ENCODE data around the gene TCEANC. TPM values are rescaled to one million over a fixed set of nuclear protein-coding genes. Genes with fewer than 3 reads are reported as not detected.

Gene TCEANC
- total RNA-seq, 1 experiment from 2014 or later, result 0.92 TPM

- Histone ChIP-seq H3K27me3 (ENCODE audit: control insufficient read depth, insufficient read depth, low read length) (no peaks in the 10 kb centered on the region), H3K4me3 (ENCODE audit: low read depth in 2 of 2, low read length in 2 of 2) (no peak overlapping the region), H3K27ac (ENCODE audit: low read length) (no peak overlapping the region), H3K4me1 (ENCODE audit: control insufficient read depth, insufficient read depth, low read length) (no peaks in the 10 kb centered on the region), H3K36me3 (ENCODE audit: control insufficient read depth, insufficient read depth, low read length) (no peaks in the 10 kb centered on the region), H3K9me3 (ENCODE audit: control insufficient read depth, insufficient read depth, low read depth, low read length) (no peaks in the 10 kb centered on the region)
- TF ChIP-seq SIN3A (IDR thresholded peaks at IDR 0.05; ENCODE audit: borderline replicate concordance, insufficient read depth, low read depth, low read length) (no peak), POLR2AphosphoS5 (IDR thresholded peaks at IDR 0.05; ENCODE audit: low read depth, low read length) (no peak), TCF7L2 (IDR thresholded peaks at IDR 0.05; ENCODE audit: low read depth, low read length) (no peak), REST (IDR thresholded peaks at IDR 0.05; ENCODE audit: insufficient read depth in 1 of 2, low read depth in 2 of 2, low read length in 1 of 2) (no peak), CTCF (IDR thresholded peaks at IDR 0.05) (no peak)
- no TSS peak for BruUV-seq (replicated peaks)
- intact Hi-C loops (cut with micrococcal nuclease; ENCODE audit: unreplicated experiment) (no loop called here), in situ Hi-C loops (cut with HindIII; ENCODE audit: low pct_unique_long_range_greater_than_20kb, low sequenced_read_pairs) (no loop called here)
- ATAC-seq (no peak), DNase-seq (ENCODE audit: low read depth, low spot score) (no peak)
- ChIA-PET CTCF (no interaction called here), POLR2A (no interaction called here)
Observed at GRCh38 chrX:13614154-13614553, 38.8 kb upstream of the TCEANC start.

- no peak for ATAC-seq
- in situ Hi-C loops (cut with HindIII; ENCODE audit: low pct_unique_long_range_greater_than_20kb, low sequenced_read_pairs), result no loop called here
- DNase-seq (ENCODE audit: low read depth, low spot score), result no peak
- no peaks in the 10 kb centered on the region for H3K9me3 ChIP-seq (ENCODE audit: control insufficient read depth, insufficient read depth, low read depth, low read length)
- H3K36me3 ChIP-seq (ENCODE audit: control insufficient read depth, insufficient read depth, low read length), result no peaks in the 10 kb centered on the region
- no peak overlapping the region for H3K4me3 ChIP-seq (ENCODE audit: low read depth in 2 of 2, low read length in 2 of 2)
- ChIA-PET CTCF (no interaction called here), POLR2A (no interaction called here)
- no peaks in the 10 kb centered on the region for H3K4me1 ChIP-seq (ENCODE audit: control insufficient read depth, insufficient read depth, low read length)
- H3K27ac ChIP-seq (ENCODE audit: low read length), result no peak overlapping the region
- BruUV-seq (replicated peaks), result no TSS peak
- no peaks in the 10 kb centered on the region for H3K27me3 ChIP-seq (ENCODE audit: control insufficient read depth, insufficient read depth, low read length)
- no peak for TF ChIP-seq POLR2AphosphoS5 (IDR thresholded peaks at IDR 0.05; ENCODE audit: low read depth, low read length)
- TF ChIP-seq CTCF (IDR thresholded peaks at IDR 0.05), result no peak
- no peak for TF ChIP-seq TCF7L2 (IDR thresholded peaks at IDR 0.05; ENCODE audit: low read depth, low read length)
- TF ChIP-seq SIN3A (IDR thresholded peaks at IDR 0.05; ENCODE audit: borderline replicate concordance, insufficient read depth, low read depth, low read length), result no peak
- no peak for TF ChIP-seq REST (IDR thresholded peaks at IDR 0.05; ENCODE audit: insufficient read depth in 1 of 2, low read depth in 2 of 2, low read length in 1 of 2)
- intact Hi-C loops (cut with micrococcal nuclease; ENCODE audit: unreplicated experiment), result no loop called here
Observed at GRCh38 chrX:13620207-13620606, 32.7 kb upstream of the TCEANC start.
